A549 treated with DMSO at 1 μM for 4 hours (cell line): ENCODE results near the gene RAB17. TPM values are rescaled to one million over a fixed set of nuclear protein-coding genes. Genes with fewer than 3 reads are reported as not detected.

Experiments
- total RNA-seq: library from RNA; stranded (reverse); fragments of 200-300 nt; extraction: Qiagen RNA extraction; gene quantifications from 5 replicates; pipeline ENCODE4 v1.2.3, GENCODE V29; 2022; ENCODE audit warnings: low read depth

RAB17 gene
- 0.05 to 0.10 TPM (median 0.10 TPM) in 3 of 5 replicates, not detected in the others for total RNA-seq

GRCh38 chr2:237590272-237591140, at the start of gene RAB17:
Gene RAB17, minus strand, starts transcription at chr2:237590734. Its CDS starts 4,580 bp downstream, at chr2:237586154.

GRCh38 chr2:237627441-237628246, 37.1 kb upstream of the RAB17 start, which contains the start of gene LRRFIP1:
Gene LRRFIP1, plus strand, starts transcription at chr2:237627587. Its CDS starts 58 bp downstream, at chr2:237627645.

DNA sequence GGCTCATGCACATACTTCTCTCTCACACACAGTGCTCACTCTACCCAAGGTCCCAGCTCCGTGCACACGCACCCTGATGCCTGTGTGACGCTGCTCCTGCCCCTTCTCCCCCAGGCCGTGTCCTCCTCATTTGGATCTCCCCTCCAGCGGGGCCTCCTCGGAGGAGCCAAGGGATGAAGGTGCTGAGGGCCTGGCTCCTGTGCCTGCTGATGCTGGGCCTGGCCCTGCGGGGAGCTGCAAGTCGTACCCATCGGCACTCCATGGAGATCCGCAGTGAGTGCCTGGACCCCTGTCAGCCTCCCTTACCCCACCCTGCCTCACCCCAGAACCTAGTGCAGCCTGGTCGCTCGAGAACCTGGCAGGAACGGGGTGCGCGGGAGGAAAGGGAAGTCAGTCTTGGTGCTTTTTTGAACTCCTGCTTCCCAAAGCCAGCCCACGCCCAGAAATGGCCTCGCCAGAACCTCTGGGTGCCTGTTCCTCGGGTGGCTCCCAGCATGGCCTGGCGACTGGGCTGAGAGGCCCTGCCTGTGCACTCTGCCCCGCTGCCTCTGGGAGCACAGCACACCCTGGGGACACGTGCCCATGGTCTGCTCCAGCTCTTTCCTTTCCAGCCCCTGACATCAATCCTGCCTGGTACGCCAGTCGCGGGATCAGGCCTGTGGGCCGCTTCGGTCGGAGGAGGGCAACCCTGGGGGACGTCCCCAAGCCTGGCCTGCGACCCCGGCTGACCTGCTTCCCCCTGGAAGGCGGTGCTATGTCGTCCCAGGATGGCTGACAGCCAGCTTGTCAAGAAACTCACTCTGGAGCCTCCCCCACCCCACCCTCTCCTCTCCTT, 23.9 kb downstream of the RAB17 start, which contains the start of gene PRLH:
PRLH (plus strand) TSS at position 174 of the 835 bp plus-strand sequence; CDS start at position 174, 0 bp downstream.

Other genes with a start within 250 kb of the RAB17 start
- 0.03 to 0.11 TPM (median 0.09 TPM) in 5 replicates for gene COL6A3, start 176.6 kb downstream of the RAB17 start, total RNA-seq
- gene MLPH, start 103.5 kb downstream of the RAB17 start, total RNA-seq = 180 to 294 TPM (median 277 TPM) in 5 replicates
- gene PRLH, start 24.2 kb downstream of the RAB17 start, total RNA-seq = not detected in 5 replicates
- 77.0 to 105 TPM (median 99.1 TPM) in 5 replicates for gene LRRFIP1, start 36.9 kb upstream of the RAB17 start, total RNA-seq
- gene RBM44, start 208.0 kb upstream of the RAB17 start, total RNA-seq = 0.07 to 0.33 TPM (median 0.21 TPM) in 5 replicates